ENCODE results near the gene ESRRG.

DNA sequence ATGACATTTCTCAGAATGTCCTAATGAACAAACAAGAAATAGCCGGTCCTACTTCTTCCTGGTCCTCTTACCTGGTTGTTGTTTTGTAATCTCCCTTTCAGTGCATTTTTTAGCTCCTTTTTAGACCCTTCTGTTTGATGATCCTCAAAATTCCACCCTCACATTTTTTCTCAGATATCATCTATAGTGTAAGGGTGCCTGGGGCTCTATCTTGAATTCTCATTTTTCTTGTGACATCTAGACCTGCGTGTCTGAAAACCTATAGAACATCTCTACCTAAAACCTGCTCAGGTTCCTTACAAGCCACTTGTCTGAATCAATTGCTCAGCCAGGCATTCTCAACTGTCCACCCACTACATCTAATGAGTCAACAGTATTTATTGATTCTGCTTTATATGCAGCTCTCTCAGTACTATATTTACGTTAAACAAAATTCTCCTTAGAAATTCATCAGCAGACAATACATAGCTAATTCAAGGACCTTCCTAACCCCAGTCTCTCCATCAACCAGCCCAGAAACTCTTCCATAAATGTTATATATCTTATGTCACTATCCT is 263.5 kb downstream of the ESRRG start:
- TF ChIP-seq EZH2 (IDR thresholded peaks at IDR 0.05; ENCODE audit: insufficient read depth, poor library complexity, severe bottlenecking) (no peak), EZH2phosphoT487 (IDR thresholded peaks at IDR 0.05; ENCODE audit: insufficient read depth, low read depth) (no peak)

Measured in GM23248 (cell line).